Suprapubic skin (tissue), 4 donors: Measurements from ENCODE around the gene RBKS. TPM values are rescaled to one million over a fixed set of nuclear protein-coding genes. Genes with fewer than 3 reads are reported as not detected.

Experiments
- DNase-seq, 2 donors: peaks; one replicate each; pipeline ENCODE4 v3.0.0-alpha.2; 2019; ENCODE audit warnings: low spot score in 2 of 2
- H3K27ac ChIP-seq: fragments of 200-600 bp; sonication (generic); one replicate; pipeline ENCODE4 v1.5.1; 2019
- H3K27me3 ChIP-seq: fragments of 200-600 bp; sonication (generic); one replicate; pipeline ENCODE4 v1.5.1; 2019
- H3K36me3 ChIP-seq: fragments of 200-600 bp; sonication (generic); one replicate; pipeline ENCODE4 v1.5.1; 2019
- H3K4me1 ChIP-seq: fragments of 200-600 bp; sonication (generic); one replicate; pipeline ENCODE4 v1.5.1; 2019
- H3K4me3 ChIP-seq: fragments of 200-600 bp; sonication (generic); one replicate; pipeline ENCODE4 v1.5.1; 2019; ENCODE audit warnings: mild to moderate bottlenecking
- H3K9me3 ChIP-seq: fragments of 200-600 bp; sonication (generic); one replicate; pipeline ENCODE4 v1.5.1; 2019
- EP300 ChIP-seq: sonication (generic); formaldehyde crosslinking; IDR thresholded peaks from one replicate; pipeline ENCODE4 v1.6.1; 2017; ENCODE audit warnings: antibody characterized with exemption
- POLR2A ChIP-seq, 2 donors: fragments of 450-650 bp; IDR thresholded peaks; one replicate each; pipeline ENCODE4 v1.6.1; 2017; ENCODE audit warnings: antibody characterized with exemption in 2 of 2, mild to moderate bottlenecking in 2 of 2, moderate library complexity in 2 of 2
- POLR2AphosphoS5 ChIP-seq, 3 donors: sonication (generic); formaldehyde crosslinking; IDR thresholded peaks; one replicate each; pipeline ENCODE4 v1.6.1; 2017; ENCODE audit warnings: antibody characterized with exemption in 3 of 3
- WGBS: methylation state at CpG from one replicate; pipeline ENCODE4 v1.1.5; 2018; 5-methylcytosine and 5-hydroxymethylcytosine counted together
- total RNA-seq, 4 donors: library from RNA; depleted of rRNA; stranded (reverse); fragments of >200 nt; gene quantifications; one replicate each; pipeline ENCODE4 v1.1.0, GENCODE V29; 2016
- TF ChIP-seq, protein P1 (sequence below), 2 donors: fragments of 200-600 bp in 1 of 2; fragments of 450-650 bp in 1 of 2; sonication (generic) in 1 of 2; IDR thresholded peaks; one replicate each; pipeline ENCODE4 v1.5.1; 2016 to 2019; ENCODE audit warnings: antibody characterized with exemption in 2 of 2, mild to moderate bottlenecking in 1 of 2, moderate library complexity in 1 of 2

RBKS gene
- total RNA-seq, 4 donors from 2014 or later, result 1.0 to 2.2 (median 1.5) TPM

DNA sequence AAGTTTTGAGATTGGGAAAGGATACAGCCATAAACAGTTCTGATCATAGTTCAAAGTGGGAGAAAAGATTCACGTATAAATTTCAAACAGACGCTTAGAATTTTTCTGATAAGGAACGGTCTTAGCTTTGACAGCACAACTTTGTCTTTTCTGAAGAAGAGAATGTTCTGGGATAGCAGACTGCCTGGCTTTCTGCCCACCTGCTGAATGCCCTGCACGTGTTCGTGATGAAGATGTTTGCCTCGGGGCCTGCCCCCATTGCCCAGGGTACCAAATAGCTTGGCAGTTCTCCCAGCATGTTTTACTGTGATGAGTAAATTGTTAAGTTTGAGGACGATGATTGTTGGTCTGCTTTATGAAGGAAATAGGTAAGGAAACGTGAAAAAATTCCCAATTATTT, 114.1 kb downstream of the RBKS start:
- peak; percentile 54 for TF ChIP-seq EP300
- TF ChIP-seq POLR2A (IDR thresholded peaks at IDR 0.05), result no peak
- TF ChIP-seq, protein P1, sequence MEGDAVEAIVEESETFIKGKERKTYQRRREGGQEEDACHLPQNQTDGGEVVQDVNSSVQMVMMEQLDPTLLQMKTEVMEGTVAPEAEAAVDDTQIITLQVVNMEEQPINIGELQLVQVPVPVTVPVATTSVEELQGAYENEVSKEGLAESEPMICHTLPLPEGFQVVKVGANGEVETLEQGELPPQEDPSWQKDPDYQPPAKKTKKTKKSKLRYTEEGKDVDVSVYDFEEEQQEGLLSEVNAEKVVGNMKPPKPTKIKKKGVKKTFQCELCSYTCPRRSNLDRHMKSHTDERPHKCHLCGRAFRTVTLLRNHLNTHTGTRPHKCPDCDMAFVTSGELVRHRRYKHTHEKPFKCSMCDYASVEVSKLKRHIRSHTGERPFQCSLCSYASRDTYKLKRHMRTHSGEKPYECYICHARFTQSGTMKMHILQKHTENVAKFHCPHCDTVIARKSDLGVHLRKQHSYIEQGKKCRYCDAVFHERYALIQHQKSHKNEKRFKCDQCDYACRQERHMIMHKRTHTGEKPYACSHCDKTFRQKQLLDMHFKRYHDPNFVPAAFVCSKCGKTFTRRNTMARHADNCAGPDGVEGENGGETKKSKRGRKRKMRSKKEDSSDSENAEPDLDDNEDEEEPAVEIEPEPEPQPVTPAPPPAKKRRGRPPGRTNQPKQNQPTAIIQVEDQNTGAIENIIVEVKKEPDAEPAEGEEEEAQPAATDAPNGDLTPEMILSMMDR (IDR thresholded peaks at IDR 0.05), result no peak
- no peak for TF ChIP-seq POLR2AphosphoS5 (IDR thresholded peaks at IDR 0.05)
- Histone ChIP-seq H3K27ac (no peak overlapping the region), H3K4me3 (no peak overlapping the region), H3K36me3 (peaks cover 12% of the 10 kb centered on the region), H3K4me1 (peaks cover 45% of the 10 kb centered on the region), H3K27me3 (no peaks in the 10 kb centered on the region), H3K9me3 (no peaks in the 10 kb centered on the region)
- no peak for DNase-seq
- WGBS, result 34% methylated on average over 8 of the region's 8 CpGs

DNA sequence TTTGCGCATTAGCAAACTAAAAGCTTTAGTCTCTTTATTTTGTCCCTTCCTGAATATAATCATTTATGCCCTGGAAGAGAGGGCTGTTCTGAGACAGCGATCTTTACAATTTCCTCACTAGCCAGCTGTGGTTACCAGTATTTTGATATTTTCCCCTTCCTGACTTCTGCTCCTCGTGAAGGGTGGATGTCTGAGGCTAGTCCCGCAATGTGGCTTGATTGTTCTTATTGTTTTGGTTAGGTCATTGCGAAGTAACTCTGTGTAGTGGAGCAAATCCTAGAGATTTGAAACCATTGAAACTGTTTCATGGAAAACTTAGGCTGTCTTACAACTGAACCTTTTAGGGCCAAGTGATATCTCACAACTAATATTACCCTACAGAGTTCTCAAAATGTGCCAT, 116.2 kb downstream of the RBKS start:
- Histone ChIP-seq H3K27me3 (no peaks in the 10 kb centered on the region), H3K36me3 (peaks cover 12% of the 10 kb centered on the region), H3K4me3 (no peak overlapping the region), H3K27ac (no peak overlapping the region), H3K4me1 (peaks cover 49% of the 10 kb centered on the region), H3K9me3 (no peaks in the 10 kb centered on the region)
- WGBS, result 74% methylated on average over 5 of the region's 5 CpGs
- no peak for DNase-seq
- TF ChIP-seq, protein P1 (IDR thresholded peaks at IDR 0.05), result no peak
- TF ChIP-seq POLR2A (IDR thresholded peaks at IDR 0.05) (no peak), EP300 (no peak), POLR2AphosphoS5 (IDR thresholded peaks at IDR 0.05) (no peak)

DNA sequence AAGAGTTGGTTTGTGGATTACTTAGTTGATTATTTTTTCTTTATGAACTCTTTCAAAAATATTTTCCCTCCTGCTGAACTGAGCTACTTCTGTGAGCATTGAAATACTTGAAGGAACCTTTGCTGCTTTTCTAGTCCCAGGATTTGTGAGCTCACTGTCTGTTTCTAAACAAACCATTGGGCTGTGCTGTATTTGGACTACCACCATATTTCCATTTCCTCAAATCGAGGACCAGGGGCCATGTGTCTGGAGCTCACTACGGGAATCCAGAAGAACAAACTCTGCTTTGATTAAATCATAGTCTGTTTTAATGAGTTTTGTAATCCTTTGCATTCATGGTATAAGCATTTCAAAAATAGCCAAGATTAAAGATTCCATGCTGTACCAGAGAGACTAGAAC, 117.4 kb downstream of the RBKS start:
- Histone ChIP-seq H3K9me3 (no peaks in the 10 kb centered on the region), H3K4me1 (peaks cover 49% of the 10 kb centered on the region), H3K36me3 (peaks cover 12% of the 10 kb centered on the region), H3K27me3 (no peaks in the 10 kb centered on the region), H3K4me3 (peak overlapping the region; percentile 66), H3K27ac (no peak overlapping the region)
- DNase-seq, result no peak
- TF ChIP-seq, protein P1 (IDR thresholded peaks at IDR 0.05), result no peak
- no peak for TF ChIP-seq EP300
- no peak for TF ChIP-seq POLR2AphosphoS5 (IDR thresholded peaks at IDR 0.05)
- no peak for TF ChIP-seq POLR2A (IDR thresholded peaks at IDR 0.05)
- WGBS, result 34% methylated on average over 2 of the region's 2 CpGs

DNA sequence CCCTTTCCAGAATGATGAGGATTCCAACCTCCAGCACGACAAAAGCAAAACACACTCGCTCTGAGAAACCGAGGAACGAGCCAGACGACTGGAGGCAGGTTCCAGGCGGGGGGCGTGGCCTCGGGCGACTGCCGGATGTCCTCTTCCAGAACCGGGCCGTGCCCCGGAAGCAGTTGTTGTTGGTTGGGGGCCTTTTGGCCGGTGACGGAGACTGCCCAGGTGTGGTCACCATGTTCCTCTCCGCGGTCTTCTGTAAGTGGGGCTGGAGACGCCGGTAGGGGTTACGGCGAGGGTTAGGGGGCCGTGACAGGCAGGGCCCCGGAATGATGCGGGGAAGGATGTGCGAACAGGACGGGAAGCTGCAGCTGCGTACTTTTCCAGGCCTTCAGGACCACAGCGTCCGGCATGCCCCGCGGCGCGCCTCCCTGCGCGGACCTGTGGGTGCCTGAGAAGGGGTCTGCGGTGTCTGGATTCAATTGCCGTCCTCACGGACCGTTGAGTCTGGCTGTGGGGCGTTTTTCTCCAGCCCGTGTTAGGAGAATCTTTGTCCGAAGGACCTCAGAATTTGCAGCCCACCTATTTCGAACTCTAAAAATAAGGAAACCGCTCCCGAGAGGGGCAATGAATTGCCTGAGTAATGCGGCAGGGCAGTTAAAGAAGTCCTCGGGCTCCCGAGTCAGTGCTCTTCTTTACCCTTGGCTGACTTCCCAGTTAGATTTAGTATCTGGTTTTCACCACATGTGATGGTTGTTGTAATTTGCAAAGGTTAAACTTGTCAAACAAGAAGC, 118.4 kb downstream of the RBKS start, which contains the start of gene MRPL33:
MRPL33 (plus strand) TSS at position 172 of the 788 bp plus-strand sequence; CDS start at position 231, 59 bp downstream.
- Histone ChIP-seq H3K4me3 (peak within 1 kb of the TSS; percentile 66), H3K9me3 (no peaks in the 10 kb centered on the region), H3K27ac (peak within 1 kb of the TSS; percentile 85), H3K36me3 (peaks cover 12% of the 10 kb centered on the region), H3K27me3 (no peaks in the 10 kb centered on the region), H3K4me1 (peaks cover 43% of the 10 kb centered on the region)
- TF ChIP-seq, protein P1 (IDR thresholded peaks at IDR 0.05), result no peak
- TF ChIP-seq POLR2AphosphoS5 (IDR thresholded peaks at IDR 0.05) (peak; percentile 8 to 96 (median 83)), POLR2A (IDR thresholded peaks at IDR 0.05) (peak in 1 of 2 donors; percentile 64)
- peak; percentile 97 to 98 for DNase-seq
- WGBS, result 0% methylated on average over 46 of the region's 48 CpGs

DNA sequence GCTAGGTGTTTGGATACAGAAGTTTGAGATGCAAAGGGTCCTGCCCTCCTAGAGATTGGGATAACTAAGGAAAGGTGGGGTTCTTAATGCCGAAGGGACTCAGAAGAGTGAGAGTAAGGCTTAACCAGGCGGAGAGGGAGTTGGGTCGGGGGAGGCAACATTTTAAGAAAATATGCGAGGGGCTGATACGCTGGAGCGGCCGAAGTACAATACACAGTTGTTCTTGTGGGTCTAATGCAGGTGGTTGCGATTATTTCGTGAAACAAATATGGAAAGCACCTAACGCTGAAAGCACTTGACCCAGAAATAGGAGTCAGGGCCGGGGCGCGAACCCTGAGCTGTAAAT, 119.0 kb downstream of the RBKS start:
- no peak for TF ChIP-seq POLR2AphosphoS5 (IDR thresholded peaks at IDR 0.05)
- TF ChIP-seq POLR2A (IDR thresholded peaks at IDR 0.05), result no peak
- no peak for TF ChIP-seq EP300
- TF ChIP-seq, protein P1 (IDR thresholded peaks at IDR 0.05), result no peak
- H3K36me3 ChIP-seq, result peaks cover 12% of the 10 kb centered on the region
- peak overlapping the region; percentile 85 for H3K27ac ChIP-seq
- no peaks in the 10 kb centered on the region for H3K9me3 ChIP-seq
- no peak for DNase-seq
- 10% methylated on average over 13 of the region's 13 CpGs for WGBS
- H3K4me1 ChIP-seq, result peaks cover 38% of the 10 kb centered on the region
- H3K4me3 ChIP-seq, result peak overlapping the region; percentile 66
- H3K27me3 ChIP-seq, result no peaks in the 10 kb centered on the region
